ENCODE measurements around the gene ZW10.
"Not testable (repeated sequence)": the region's sequence is repeated elsewhere in the genome, so short reads cannot be mapped to it uniquely, and the experiment has no call there.

Gene ZW10

DNA sequence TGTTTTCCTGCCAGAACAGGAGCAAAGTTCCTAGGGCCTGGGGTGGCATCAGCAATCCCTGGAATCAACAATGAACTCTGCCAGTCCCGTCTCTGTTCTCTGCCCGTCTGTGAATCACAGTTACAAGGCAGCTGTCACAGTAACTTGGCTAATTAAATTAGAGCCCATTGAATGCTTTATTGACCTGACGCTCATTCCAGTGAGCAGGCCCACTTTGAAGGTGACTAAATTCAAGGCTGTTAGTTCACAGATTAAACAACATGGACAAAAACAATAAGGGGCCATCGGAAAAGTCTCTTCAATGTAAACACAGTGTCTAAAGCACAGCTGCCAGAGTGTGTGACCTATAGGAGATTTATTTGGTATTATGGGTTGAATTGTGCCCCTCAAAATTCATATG lies 49.7 kb downstream of the ZW10 start:
- Histone ChIP-seq H3K4me3 (no peak overlapping the region), H3K9ac (no peak overlapping the region), H3K27ac (no peak overlapping the region), H3K36me3 (no peaks in the 10 kb centered on the region), H3K9me3 (0 out of 2 replicates have a peak, but pooled peaks cover 6% of the 10 kb centered on the region), H3K4me1 (no peaks in the 10 kb centered on the region), H3K4me2 (no peak overlapping the region), H3K27me3 (no peaks in the 10 kb centered on the region), H4K20me1 (no peaks in the 10 kb centered on the region)
- no peak for TF ChIP-seq Cebpa-rat (IDR thresholded peaks at IDR 0.05)

DNA sequence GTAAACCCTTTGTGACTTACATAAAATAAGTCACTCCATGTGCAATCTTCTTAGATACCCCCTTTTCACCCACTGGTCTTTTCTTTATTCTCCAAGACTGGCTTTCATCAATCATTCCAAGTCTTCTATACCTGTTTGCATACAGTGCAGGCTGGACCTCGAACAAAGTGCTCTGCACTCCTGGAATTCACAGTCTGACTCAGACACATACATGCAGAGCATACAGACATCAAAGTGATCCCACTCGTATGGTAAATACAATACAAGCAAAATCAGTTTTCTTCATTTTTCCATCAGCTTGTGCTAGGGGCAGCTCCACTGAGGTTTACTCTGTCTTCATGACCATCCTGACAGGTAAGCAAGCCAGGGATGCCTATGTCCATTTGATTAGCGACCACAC lies 50.6 kb downstream of the ZW10 start:
- H3K27ac ChIP-seq = no peak overlapping the region
- H3K4me1 ChIP-seq = no peaks in the 10 kb centered on the region
- no peaks in the 10 kb centered on the region for H3K27me3 ChIP-seq
- H3K4me2 ChIP-seq = no peak overlapping the region
- H4K20me1 ChIP-seq = no peaks in the 10 kb centered on the region
- no peak overlapping the region for H3K9ac ChIP-seq
- 0 out of 2 replicates have a peak, but pooled peaks cover 6% of the 10 kb centered on the region for H3K9me3 ChIP-seq
- TF ChIP-seq Cebpa-rat (IDR thresholded peaks at IDR 0.05) = no peak
- H3K4me3 ChIP-seq = no peak overlapping the region
- no peaks in the 10 kb centered on the region for H3K36me3 ChIP-seq

DNA sequence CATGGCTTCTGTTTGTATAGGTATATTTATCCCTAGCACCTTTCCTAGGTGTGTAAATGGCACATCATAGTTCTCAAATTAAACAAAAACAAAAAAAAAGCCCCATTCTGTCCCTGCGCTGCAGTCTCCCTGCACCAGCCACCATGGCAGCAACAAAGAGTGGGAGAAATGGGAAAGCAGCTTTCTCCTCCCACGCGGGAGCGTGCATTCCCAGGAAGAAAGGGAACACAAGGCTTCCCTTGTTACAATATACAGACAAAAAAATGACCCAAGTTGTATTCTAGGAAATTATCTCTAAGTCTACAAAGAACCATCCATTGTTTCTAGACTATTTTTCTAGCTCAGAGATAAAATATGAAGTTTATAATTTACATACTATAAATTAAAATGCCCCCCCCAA lies 51.3 kb downstream of the ZW10 start:
- TF ChIP-seq Cebpa-rat (IDR thresholded peaks at IDR 0.05) = no peak

DNA sequence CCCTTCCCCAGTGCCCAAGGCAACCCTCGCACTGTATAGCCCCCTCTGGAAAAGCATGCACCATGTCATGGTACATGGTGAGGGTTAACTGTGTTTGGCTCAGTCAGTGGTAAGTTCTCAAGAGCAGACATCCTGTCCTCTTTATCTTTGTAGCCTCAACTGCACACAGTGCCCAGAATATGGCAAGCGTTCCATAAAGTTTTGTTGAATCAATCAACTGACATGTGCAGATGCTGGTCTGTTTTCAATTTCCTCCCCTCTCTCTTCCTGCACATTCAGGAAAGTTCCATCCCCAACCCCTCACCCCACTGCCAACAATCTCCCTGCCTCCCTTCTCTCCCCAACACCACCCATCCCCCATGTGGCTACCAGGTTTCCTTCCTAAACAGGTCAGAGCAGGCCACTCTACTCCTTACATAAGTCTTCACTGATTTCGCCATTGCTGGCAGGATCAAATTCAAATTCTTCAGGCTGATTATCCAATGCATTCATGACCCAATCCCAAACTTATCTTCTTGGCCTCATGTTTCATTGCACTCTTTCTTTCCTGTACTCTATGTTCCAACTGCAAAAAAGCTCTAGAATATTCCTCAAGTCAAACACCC lies 51.9 kb downstream of the ZW10 start:
- Histone ChIP-seq H3K4me1 (no peaks in the 10 kb centered on the region), H3K27ac (no peak overlapping the region)
- no peak for TF ChIP-seq Cebpa-rat (IDR thresholded peaks at IDR 0.05)

More for the DNA sequence above, 51.3 kb downstream of the ZW10 start:
- no peaks in the 10 kb centered on the region for H3K4me1 ChIP-seq
- H4K20me1 ChIP-seq = no peaks in the 10 kb centered on the region
- H3K9ac ChIP-seq = no peak overlapping the region
- H3K4me2 ChIP-seq = no peak overlapping the region
- no peaks in the 10 kb centered on the region for H3K27me3 ChIP-seq
- 0 out of 2 replicates have a peak, but pooled peaks cover 7% of the 10 kb centered on the region for H3K9me3 ChIP-seq
- no peak overlapping the region for H3K27ac ChIP-seq
- H3K36me3 ChIP-seq = no peaks in the 10 kb centered on the region
- no peak overlapping the region for H3K4me3 ChIP-seq

DNA sequence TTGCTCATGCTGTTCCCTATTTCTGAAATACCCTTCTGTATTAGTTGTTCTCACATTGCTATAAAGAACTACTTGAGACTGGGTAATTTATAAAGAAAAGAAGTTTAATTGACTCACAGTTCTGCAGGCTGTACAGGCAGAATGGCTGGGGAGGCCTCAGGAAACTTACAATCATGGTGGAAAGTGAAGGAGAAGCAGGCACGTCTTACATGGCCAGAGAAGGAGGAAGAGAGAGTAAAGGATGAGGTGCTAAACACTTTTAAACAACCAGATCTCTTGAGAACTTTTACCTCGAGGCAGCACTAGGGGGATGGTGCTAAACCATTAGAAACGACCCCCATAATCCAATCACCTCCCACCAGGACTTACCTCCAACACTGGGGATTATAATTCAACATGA lies 53.0 kb downstream of the ZW10 start:
- H4K20me1 ChIP-seq, H3K36me3 ChIP-seq, H3K4me3 ChIP-seq, H3K27ac ChIP-seq, H3K9ac ChIP-seq, H3K4me1 ChIP-seq, H3K4me2 ChIP-seq, H3K27me3 ChIP-seq: not testable (repeated sequence)
- H3K9me3 ChIP-seq = 0 out of 2 replicates have a peak, but pooled peaks cover 15% of the 10 kb centered on the region

More for the DNA sequence above, 51.9 kb downstream of the ZW10 start:
- no peaks in the 10 kb centered on the region for H4K20me1 ChIP-seq
- no peaks in the 10 kb centered on the region for H3K27me3 ChIP-seq
- no peak overlapping the region for H3K4me3 ChIP-seq
- no peak overlapping the region for H3K9ac ChIP-seq
- H3K4me2 ChIP-seq = no peak overlapping the region
- no peaks in the 10 kb centered on the region for H3K36me3 ChIP-seq
- H3K9me3 ChIP-seq = 0 out of 2 replicates have a peak, but pooled peaks cover 13% of the 10 kb centered on the region

DNA sequence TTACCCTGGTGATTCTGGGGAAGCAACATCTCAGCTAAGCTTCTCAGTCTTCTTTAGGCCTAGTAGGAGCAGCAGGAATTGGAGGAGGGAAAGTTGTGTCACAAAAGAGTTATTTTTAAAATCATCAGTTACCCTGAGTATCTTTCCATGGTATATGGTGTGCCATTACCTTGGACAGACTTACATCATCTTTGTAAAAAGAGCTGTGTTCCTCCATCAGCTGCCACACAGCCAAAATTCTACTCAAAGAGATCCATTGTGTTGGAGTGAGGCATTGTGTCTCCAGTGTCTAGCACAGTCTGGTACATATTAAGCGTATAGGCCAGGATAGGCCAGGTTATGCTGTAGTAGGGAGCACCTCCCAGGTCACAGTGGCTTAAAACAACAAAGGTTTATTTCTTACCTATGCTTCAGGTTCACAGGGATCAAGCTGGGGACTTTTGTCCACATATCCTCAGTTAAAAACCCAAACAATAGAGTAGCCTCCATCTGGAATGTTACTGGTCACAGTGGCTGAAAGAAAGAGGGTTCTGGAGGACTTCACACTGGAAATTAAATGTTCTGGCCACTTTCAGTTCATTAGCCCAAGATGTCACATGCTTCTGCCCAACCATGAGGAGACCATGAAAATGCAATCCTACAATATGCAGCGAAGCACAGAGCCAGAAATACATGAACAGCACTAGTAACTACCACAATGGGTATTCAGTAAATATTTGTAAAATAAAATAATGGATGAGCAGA lies 57.4 kb downstream of the ZW10 start:
- TF ChIP-seq Cebpa-rat (IDR thresholded peaks at IDR 0.05) = no peak
- H3K36me3 ChIP-seq = 0 out of 2 replicates have a peak, but pooled peaks cover 12% of the 10 kb centered on the region
- H3K4me3 ChIP-seq = no peak overlapping the region
- no peak overlapping the region for H3K27ac ChIP-seq
- H3K9me3 ChIP-seq = 0 out of 2 replicates have a peak, but pooled peaks cover 15% of the 10 kb centered on the region
- H3K9ac ChIP-seq = no peak overlapping the region
- H3K27me3 ChIP-seq = no peaks in the 10 kb centered on the region
- H3K4me2 ChIP-seq = no peak overlapping the region
- H3K4me1 ChIP-seq = no peaks in the 10 kb centered on the region
- H4K20me1 ChIP-seq = no peaks in the 10 kb centered on the region

DNA sequence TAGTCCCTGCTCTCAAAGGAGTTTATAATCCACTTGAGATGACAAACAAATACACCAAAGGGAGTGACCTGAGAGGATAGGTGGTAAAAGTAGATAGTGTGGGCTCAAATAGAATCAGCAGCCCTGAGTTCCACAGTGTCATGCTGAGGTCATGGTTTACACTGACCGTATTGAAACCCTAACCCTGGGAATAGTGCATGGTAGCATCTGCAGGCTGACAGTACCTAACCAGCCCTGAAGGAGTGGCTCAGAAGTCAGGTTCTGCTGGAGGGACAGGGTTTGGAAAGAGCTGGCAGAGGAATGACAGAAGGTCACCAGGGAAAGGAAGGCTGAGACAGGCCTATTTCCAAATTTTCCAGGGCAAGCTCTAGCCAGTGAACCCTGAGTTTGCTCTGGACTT lies 58.2 kb downstream of the ZW10 start:
- H3K9me3 ChIP-seq = 0 out of 2 replicates have a peak, but pooled peaks cover 12% of the 10 kb centered on the region
- H3K27ac ChIP-seq = no peak overlapping the region
- H3K9ac ChIP-seq = no peak overlapping the region
- no peak overlapping the region for H3K4me3 ChIP-seq
- H3K4me1 ChIP-seq = no peaks in the 10 kb centered on the region
- H3K4me2 ChIP-seq = no peak overlapping the region
- H3K36me3 ChIP-seq = 0 out of 2 replicates have a peak, but pooled peaks cover 12% of the 10 kb centered on the region
- no peaks in the 10 kb centered on the region for H3K27me3 ChIP-seq
- H4K20me1 ChIP-seq = no peaks in the 10 kb centered on the region
- no peak for TF ChIP-seq Cebpa-rat (IDR thresholded peaks at IDR 0.05)

DNA sequence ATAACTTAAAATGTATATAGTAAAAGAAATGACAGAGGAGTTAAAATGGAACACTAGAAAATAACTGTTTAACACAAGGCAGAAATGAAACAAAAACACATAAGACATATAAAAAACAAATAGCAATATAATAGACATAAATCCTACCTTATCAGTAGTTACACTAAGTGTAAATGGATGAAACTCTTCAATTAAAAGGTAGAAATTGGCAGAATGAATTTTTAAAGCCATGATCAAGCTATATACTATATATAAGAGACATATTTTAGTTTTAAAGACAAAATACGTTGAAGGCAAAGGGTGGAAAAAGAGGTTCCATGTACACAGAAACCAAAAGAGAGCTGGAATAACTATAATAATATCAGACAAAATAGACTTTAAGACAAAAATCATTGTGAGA lies 62.5 kb downstream of the ZW10 start:
- Histone ChIP-seq H3K4me3 (no peak overlapping the region), H3K4me1 (peaks cover 8% of the 10 kb centered on the region), H3K4me2 (no peak overlapping the region), H4K20me1 (no peaks in the 10 kb centered on the region), H3K36me3 (0 out of 2 replicates have a peak, but pooled peaks cover 8% of the 10 kb centered on the region), H3K27me3 (no peaks in the 10 kb centered on the region), H3K27ac (no peak overlapping the region), H3K9ac (no peak overlapping the region), H3K9me3 (peaks cover 21% of the 10 kb centered on the region)
- TF ChIP-seq Cebpa-rat (IDR thresholded peaks at IDR 0.05) = no peak

DNA sequence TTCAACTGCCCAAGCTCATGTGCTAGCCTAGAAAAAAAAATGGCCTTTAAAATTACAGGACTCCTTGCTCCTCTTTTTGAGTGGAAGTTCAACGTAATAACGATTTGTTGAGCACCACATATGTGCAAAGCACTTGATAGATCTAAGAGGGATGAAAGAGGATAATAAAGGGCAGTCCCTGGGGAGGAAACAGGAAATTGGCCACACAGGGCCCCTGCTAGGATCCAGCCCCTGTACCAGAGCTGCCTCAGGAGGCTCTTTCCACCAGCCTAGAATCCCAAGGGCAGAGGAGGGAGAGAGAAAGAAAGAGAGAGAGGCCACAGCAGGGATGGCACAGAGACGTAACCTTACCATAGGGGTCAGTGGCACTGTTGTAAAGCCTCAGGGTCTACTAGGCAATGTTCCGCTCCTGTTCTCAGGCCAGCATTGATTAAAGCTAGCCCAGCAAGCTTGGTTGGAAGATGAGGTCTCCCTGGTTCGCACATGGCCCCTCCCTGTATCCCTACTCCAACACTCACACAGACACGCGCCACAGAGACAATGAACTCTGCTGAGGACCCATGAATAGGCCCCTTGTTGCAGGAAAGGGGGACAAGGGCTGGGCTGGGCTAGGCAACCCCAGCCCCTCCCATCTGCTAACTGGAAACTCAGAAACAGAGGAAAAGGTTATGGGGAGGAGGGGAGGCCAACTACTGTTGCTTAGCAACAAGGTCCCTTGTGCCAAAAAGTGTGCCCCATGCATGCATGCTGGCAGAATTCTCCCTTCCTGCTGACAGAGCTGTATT lies 67.4 kb downstream of the ZW10 start, which contains the start of gene TMPRSS5:
TSS of gene TMPRSS5 (minus strand) at position 438 of the 785 bp plus-strand sequence. CDS start at position 354, 84 bp downstream.
- Histone ChIP-seq H3K4me3 (no peak within 1 kb of the TSS), H3K4me1 (peaks cover 17% of the 10 kb centered on the region), H3K4me2 (peak within 1 kb of the TSS; percentile 70), H3K9ac (no peak within 1 kb of the TSS), H3K27me3 (no peaks in the 10 kb centered on the region), H3K36me3 (no peaks in the 10 kb centered on the region), H3K9me3 (peaks cover 21% of the 10 kb centered on the region), H4K20me1 (no peaks in the 10 kb centered on the region), H3K27ac (peak within 1 kb of the TSS; percentile 8; the same call in 1 of the 2 replicates)
- TF ChIP-seq Cebpa-rat (IDR thresholded peaks at IDR 0.05) = no peak

DNA sequence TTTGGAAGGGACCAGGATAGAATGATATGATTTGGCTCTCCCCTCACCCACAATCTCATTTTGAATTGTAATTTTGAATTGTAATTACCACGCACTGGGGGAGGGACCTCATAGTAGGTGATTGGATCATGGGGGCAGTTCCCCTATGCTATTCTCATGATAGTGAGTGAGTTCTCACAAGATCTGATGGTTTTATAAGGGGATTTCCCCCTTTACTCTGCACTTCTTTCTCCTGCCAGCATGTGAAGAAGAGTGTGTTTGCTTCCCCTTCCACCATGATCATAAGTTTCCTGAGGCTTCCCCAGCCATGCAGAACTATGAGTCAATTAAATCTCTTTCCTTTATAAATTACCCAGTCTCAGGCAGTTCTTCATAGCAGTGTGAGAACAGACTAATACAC lies 69.9 kb downstream of the ZW10 start:
- H4K20me1 ChIP-seq, H3K36me3 ChIP-seq, H3K9ac ChIP-seq, H3K4me2 ChIP-seq, H3K4me3 ChIP-seq, H3K9me3 ChIP-seq, H3K27ac ChIP-seq, H3K27me3 ChIP-seq: not testable (repeated sequence)
- peaks cover 17% of the 10 kb centered on the region for H3K4me1 ChIP-seq

Data from BLaER1 (cell line).